HepG2 (cell line): ENCODE measurements around the gene SLC26A2. TPM values are rescaled to one million over a fixed set of nuclear protein-coding genes. Genes with fewer than 3 reads are reported as not detected.
A peak's percentile ranks its signal among the peaks of the same experiment; 100 is the strongest.

Experiments
- ETV5 ChIP-seq: IDR thresholded peaks from 2 replicates; pipeline ENCODE4 v1.6.1; 2018; ENCODE audit warnings: missing biosample characterization, missing genetic modification reagents, inconsistent platforms, borderline replicate concordance
- GTF3A ChIP-seq: sonication (generic); formaldehyde crosslinking; conservative IDR thresholded peaks from 2 replicates; pipeline ENCODE4 v1.4.0; 2020; ENCODE audit warnings: mild to moderate bottlenecking, missing genetic modification reagents
- MAZ ChIP-seq, 2 experiments: sonication (generic) in 1 of 2; formaldehyde crosslinking in 1 of 2; IDR thresholded peaks; 2 replicates each; pipeline versions ENCODE4 v1.5.0 to v1.6.1; 2012 to 2020; ENCODE audit warnings: low read depth in 2 of 2, mild to moderate bottlenecking in 2 of 2, borderline replicate concordance in 1 of 2, improper control_type of control experiment in 1 of 2, low read length in 1 of 2, missing genetic modification reagents in 1 of 2, moderate library complexity in 1 of 2
- MIXL1 ChIP-seq: IDR thresholded peaks from 2 replicates; pipeline ENCODE4 v1.6.1; 2016
- NCOA5 ChIP-seq: sonication (generic); formaldehyde crosslinking; IDR thresholded peaks from 2 replicates; pipeline ENCODE4 v1.4.0; 2020; ENCODE audit warnings: missing genetic modification reagents
- POGZ ChIP-seq: sonication (generic); formaldehyde crosslinking; IDR thresholded peaks from 2 replicates; pipeline ENCODE4 v1.4.0; 2020; ENCODE audit warnings: mild to moderate bottlenecking, missing genetic modification reagents
- PRDM4 ChIP-seq: sonication (generic); formaldehyde crosslinking; IDR thresholded peaks from 2 replicates; pipeline ENCODE4 v1.9.0; 2021; ENCODE audit warnings: missing genetic modification reagents, borderline replicate concordance
- TFAP4 ChIP-seq: sonication (generic); IDR thresholded peaks from 2 replicates; pipeline ENCODE4 v1.6.1; 2016; ENCODE audit warnings: low read depth, borderline replicate concordance
- ZBTB14 ChIP-seq: sonication (generic); formaldehyde crosslinking; IDR thresholded peaks from 2 replicates; pipeline ENCODE4 v1.4.0; 2020; ENCODE audit warnings: missing genetic modification reagents
- ZNF205 ChIP-seq: IDR thresholded peaks from 2 replicates; pipeline ENCODE4 v1.6.1; 2018; ENCODE audit warnings: missing biosample characterization, missing genetic modification reagents
- ZNF280D ChIP-seq: sonication (generic); formaldehyde crosslinking; IDR thresholded peaks from 2 replicates; pipeline ENCODE4 v1.5.1; 2020; ENCODE audit warnings: mild to moderate bottlenecking, missing genetic modification reagents
- ZNF75D ChIP-seq: sonication (generic); formaldehyde crosslinking; IDR thresholded peaks from 2 replicates; pipeline ENCODE4 v1.8.1; 2023; ENCODE audit warnings: missing genetic modification reagents, mild to moderate bottlenecking, borderline replicate concordance
- polyA plus RNA-seq, 8 experiments: library from polyadenylated mRNA; depleted of rRNA in 3 of 8; stranded (reverse) in 7 of 8; unstranded in 1 of 8; fragments of >200 nt; fragmentation: Illumina TruSeq in 4 of 8; extraction: Trizol in 4 of 8; gene quantifications; 2 replicates each; pipeline versions ENCODE4 v1.2.1 to v1.2.3, GENCODE V29; 2011 to 2016; ENCODE audit warnings: low read depth in 4 of 8, missing spikeins in 1 of 8, mixed read lengths in 1 of 8; ENCODE audit not compliant: insufficient read depth in 1 of 8
- total RNA-seq, 5 experiments: library from RNA; depleted of rRNA; stranded (reverse); fragments of >200 nt; fragmentation: Illumina TruSeq; extraction: Trizol; gene quantifications; 2 replicates each; pipeline ENCODE4 v1.2.3, GENCODE V29; 2016; ENCODE audit warnings: low read depth in 1 of 5
- TF ChIP-seq, protein P1 (sequence below): IDR thresholded peaks from 2 replicates; pipeline ENCODE4 v1.6.1; 2016
- TF ChIP-seq, protein P2 (sequence below): sonication (generic); formaldehyde crosslinking; IDR thresholded peaks from 2 replicates; pipeline ENCODE4; 2020; ENCODE audit warnings: missing genetic modification reagents, mild to moderate bottlenecking, borderline replicate concordance

Gene SLC26A2
- total and polyA plus RNA-seq, 2 of the 13 experiments (the other 11 are each of a cell fraction or from before 2014, with no cell fraction given) = 2.2 to 7.9 TPM

- TF ChIP-seq TFAP4 (no peak), ZBTB14 (CRISPR knock-in tag) (no peak), NCOA5 (CRISPR knock-in tag) (no peak), MIXL1 (CRISPR knock-in tag) (no peak), PRDM4 (CRISPR knock-in tag) (no peak), GTF3A (CRISPR knock-in tag) (no peak), MAZ (IDR thresholded peaks at IDR 0.05; ENCODE audit: borderline replicate concordance, low read depth, low read length) (no peak), MAZ (CRISPR knock-in tag; IDR thresholded peaks at IDR 0.05; ENCODE audit: low read depth) (peak; percentile 27; the same call in 1 of the 2 replicates), ZNF75D (CRISPR knock-in tag) (no peak), ETV5 (CRISPR knock-in tag) (peak; percentile 63), POGZ (CRISPR knock-in tag) (peak; percentile 92), ZNF205 (CRISPR knock-in tag) (no peak; the same call in 1 of the 2 replicates), ZNF280D (CRISPR knock-in tag) (no peak)
- TF ChIP-seq, protein P1, sequence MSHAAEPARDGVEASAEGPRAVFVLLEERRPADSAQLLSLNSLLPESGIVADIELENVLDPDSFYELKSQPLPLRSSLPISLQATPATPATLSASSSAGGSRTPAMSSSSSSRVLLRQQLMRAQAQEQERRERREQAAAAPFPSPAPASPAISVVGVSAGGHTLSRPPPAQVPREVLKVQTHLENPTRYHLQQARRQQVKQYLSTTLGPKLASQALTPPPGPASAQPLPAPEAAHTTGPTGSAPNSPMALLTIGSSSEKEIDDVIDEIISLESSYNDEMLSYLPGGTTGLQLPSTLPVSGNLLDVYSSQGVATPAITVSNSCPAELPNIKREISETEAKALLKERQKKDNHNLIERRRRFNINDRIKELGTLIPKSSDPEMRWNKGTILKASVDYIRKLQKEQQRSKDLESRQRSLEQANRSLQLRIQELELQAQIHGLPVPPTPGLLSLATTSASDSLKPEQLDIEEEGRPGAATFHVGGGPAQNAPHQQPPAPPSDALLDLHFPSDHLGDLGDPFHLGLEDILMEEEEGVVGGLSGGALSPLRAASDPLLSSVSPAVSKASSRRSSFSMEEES = peak; percentile 71; the same call in 1 of the 2 replicates
- TF ChIP-seq, protein P2, sequence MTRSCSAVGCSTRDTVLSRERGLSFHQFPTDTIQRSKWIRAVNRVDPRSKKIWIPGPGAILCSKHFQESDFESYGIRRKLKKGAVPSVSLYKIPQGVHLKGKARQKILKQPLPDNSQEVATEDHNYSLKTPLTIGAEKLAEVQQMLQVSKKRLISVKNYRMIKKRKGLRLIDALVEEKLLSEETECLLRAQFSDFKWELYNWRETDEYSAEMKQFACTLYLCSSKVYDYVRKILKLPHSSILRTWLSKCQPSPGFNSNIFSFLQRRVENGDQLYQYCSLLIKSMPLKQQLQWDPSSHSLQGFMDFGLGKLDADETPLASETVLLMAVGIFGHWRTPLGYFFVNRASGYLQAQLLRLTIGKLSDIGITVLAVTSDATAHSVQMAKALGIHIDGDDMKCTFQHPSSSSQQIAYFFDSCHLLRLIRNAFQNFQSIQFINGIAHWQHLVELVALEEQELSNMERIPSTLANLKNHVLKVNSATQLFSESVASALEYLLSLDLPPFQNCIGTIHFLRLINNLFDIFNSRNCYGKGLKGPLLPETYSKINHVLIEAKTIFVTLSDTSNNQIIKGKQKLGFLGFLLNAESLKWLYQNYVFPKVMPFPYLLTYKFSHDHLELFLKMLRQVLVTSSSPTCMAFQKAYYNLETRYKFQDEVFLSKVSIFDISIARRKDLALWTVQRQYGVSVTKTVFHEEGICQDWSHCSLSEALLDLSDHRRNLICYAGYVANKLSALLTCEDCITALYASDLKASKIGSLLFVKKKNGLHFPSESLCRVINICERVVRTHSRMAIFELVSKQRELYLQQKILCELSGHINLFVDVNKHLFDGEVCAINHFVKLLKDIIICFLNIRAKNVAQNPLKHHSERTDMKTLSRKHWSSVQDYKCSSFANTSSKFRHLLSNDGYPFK (CRISPR knock-in tag) = peak; percentile 76; the same call in 1 of the 2 replicates
Measured at GRCh38 chr5:149960272-149961185, at the start of gene SLC26A2 (continued).
